ENCODE measurements around the gene CCDC136.

The CCDC136 gene

DNA sequence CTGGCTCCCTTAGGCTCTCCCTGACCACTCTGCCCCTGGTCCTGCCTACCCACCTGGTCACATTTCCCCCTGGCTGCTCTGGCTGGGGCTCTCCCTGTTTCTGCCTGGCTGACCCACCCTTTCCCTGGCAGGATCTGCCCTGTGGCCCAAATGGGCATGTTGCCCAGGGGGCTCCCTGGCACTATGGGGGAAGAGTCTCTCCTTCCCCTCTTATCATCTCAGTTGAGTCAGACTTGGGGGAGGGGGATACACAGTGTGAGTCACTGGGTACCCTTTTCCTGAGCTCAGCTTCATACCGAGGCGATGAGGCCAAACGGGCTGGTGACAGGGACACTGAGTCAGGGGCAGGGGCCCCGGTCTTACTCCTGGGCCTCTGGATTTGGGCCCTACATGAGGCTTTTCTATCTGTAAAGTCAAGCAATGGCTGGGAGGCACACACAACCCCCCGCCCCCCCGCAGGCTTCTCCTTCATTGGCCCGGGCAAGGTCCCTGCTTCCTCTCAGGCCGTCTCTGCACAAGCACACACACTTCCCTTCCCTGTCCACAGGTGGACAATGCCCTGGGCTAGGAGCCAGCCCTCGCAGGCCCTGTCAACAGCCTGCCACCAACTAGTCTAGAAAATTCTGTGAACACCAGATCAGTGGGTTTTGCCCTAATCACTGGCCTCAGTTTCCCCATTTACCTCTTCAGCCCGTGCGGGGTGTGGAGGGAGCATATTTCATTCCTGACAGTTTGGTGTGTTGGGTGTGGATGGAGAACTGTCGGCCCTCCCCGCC lies 37.8 kb downstream of the CCDC136 start:
- H3K4me3 ChIP-seq, result peak overlapping the region; percentile 92
- no peak for TF ChIP-seq EZH2 (IDR thresholded peaks at IDR 0.05)
- H3K36me3 ChIP-seq (ENCODE audit: insufficient read depth, low read length), result no peaks in the 10 kb centered on the region
- no peak overlapping the region for H3K27ac ChIP-seq
- H3K9me3 ChIP-seq (ENCODE audit: low read depth, low read length), result no peaks in the 10 kb centered on the region
- no peak for DNase-seq (ENCODE audit: low read depth, low spot score)
- peak overlapping the region; percentile 37 for H3K9ac ChIP-seq (ENCODE audit: insufficient read length)

DNA sequence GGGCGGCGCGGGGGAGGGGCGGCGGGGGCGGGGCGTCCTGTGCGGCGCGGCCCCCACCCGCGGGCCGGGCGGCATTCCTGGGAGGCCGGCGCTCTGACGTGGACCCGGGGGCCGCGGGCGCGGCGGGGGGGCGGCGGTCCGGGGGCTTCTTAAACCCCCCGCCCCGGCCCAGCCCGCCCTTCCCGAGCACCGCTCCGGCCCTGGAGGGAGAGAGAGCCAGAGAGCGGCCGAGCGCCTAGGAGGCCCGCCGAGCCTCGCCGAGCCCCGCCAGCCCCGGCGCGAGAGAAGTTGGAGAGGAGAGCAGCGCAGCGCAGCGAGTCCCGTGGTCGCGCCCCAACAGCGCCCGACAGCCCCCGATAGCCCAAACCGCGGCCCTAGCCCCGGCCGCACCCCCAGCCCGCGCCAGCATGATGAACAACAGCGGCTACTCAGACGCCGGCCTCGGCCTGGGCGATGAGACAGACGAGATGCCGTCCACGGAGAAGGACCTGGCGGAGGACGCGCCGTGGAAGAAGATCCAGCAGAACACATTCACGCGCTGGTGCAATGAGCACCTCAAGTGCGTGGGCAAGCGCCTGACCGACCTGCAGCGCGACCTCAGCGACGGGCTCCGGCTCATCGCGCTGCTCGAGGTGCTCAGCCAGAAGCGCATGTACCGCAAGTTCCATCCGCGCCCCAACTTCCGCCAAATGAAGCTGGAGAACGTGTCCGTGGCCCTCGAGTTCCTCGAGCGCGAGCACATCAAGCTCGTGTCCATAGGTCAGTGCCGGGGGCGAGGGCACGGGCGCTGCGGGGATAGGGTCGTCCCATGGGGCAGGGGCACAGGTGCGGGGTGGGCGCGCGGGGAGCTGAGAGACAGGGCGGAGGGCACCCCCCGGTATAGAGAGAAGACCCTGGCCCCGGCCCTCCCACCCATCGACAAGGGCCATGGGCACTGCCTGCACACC lies 38.7 kb downstream of the CCDC136 start, which contains the start of gene FLNC:
TSS of gene FLNC (plus strand) at position 176 of the 947 bp plus-strand sequence. CDS start at position 408, 232 bp downstream.
- H3K9ac ChIP-seq (ENCODE audit: insufficient read length), result peak within 1 kb of the TSS; percentile 79
- peak within 1 kb of the TSS; percentile 92 for H3K4me3 ChIP-seq
- no peaks in the 10 kb centered on the region for H3K9me3 ChIP-seq (ENCODE audit: low read depth, low read length)
- H3K36me3 ChIP-seq (ENCODE audit: insufficient read depth, low read length), result no peaks in the 10 kb centered on the region; the same call in 1 of the 2 replicates
- TF ChIP-seq EZH2 (IDR thresholded peaks at IDR 0.05) (no peak), FOXP2 (optimal IDR thresholded peaks at IDR 0.05; ENCODE audit: control extremely low read depth, extremely low read length, insufficient read depth) (no peak), POLR2AphosphoS5 (IDR thresholded peaks at IDR 0.05; ENCODE audit: borderline replicate concordance, low read depth, low read length) (no peak)
- DNase-seq (ENCODE audit: low read depth, low spot score), result no peak
- H3K27ac ChIP-seq, result no peak within 1 kb of the TSS

DNA sequence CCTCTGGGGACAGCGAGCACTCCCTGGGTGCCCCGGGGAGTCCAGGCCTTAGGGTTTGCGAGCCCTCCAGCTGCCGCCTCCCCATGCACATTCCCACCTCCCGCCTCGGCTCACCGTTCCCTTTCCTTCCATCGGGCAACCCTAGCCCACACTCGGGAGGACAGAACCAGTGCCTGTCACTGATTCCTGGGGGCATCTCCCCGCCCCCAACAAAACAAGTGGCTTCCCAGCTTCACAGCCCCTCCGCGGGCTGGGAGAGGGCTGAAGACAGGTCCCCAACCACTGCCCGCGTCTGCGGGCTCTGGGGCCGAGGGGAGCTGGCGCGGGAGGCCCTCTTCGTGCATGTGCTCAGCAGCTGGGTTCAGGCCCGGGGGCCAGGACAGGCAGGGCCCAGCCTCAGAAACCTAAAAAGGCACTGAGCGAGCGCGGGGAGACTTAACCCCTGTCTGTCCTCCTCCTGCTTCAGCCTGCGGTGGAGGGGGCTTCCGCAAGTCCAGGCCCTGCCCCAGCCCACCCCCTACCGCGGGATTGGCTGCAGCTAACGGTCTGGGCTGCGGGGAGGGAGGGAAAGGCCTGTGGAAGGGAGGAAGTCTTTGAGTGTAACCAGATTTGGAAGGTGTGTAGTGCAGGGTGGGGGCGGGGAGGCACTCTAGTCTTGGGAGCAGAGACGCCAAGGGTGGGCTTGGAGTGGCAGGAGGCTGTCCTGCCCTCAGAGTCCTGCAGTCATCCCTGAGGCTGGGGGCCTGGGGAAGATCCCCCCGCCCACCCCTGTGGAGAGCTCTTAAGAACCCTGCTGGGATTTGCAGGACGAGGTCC lies 39.6 kb downstream of the CCDC136 start:
- no peak for DNase-seq (ENCODE audit: low read depth, low spot score)
- no peaks in the 10 kb centered on the region for H3K9me3 ChIP-seq (ENCODE audit: low read depth, low read length)
- peak overlapping the region; percentile 92 for H3K4me3 ChIP-seq
- no peak for TF ChIP-seq POLR2AphosphoS5 (IDR thresholded peaks at IDR 0.05; ENCODE audit: borderline replicate concordance, low read depth, low read length)
- no peak for TF ChIP-seq EZH2 (IDR thresholded peaks at IDR 0.05)
- TF ChIP-seq FOXP2 (optimal IDR thresholded peaks at IDR 0.05; ENCODE audit: control extremely low read depth, extremely low read length, insufficient read depth), result no peak
- no peak overlapping the region for H3K27ac ChIP-seq
- peak overlapping the region; percentile 79 for H3K9ac ChIP-seq (ENCODE audit: insufficient read length)
- H3K36me3 ChIP-seq (ENCODE audit: insufficient read depth, low read length), result no peaks in the 10 kb centered on the region; the same call in 1 of the 2 replicates

DNA sequence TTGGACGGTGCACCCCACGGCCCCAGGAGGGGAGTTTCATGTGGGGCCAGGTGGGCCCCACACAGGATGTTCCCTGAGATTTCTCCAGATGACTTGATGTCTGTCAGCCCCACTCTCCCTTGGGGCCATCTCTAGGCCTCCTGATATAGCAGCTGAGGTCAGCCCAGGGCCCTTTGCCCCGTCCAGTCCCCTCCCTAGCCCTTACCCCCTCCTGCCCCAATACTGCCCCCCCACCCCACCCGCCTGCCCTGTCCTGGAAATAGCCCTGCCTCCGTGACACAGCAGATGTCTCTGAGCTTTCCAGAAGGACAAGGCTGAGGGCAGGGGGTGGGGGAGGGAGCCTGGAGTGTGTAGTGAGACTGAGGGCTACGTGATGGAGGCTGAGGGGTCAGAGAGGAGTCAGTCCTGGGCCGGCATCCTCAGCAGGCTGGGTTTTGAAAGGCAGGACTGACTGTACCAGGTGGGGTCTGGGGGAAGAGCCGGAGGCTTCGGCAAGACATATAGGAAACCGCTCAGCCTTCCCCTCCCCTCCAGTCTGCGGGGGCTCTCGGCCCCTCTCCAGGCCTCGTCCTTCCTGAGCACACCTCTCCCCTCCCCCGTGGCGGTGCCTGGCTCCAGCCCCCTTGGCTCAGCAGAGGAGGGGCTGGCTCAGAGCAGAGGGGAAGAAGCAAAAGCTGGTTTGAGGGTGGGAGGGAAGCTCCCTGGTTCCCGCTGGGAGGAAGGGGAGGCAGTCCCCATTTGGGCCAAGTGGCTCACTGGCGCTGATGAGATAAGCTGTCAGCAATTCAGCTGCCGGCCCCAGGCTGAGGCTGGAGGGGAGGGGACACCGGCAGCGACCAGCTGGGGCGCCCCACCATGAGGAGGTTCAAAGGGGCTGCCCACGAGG lies 40.5 kb downstream of the CCDC136 start:
- DNase-seq (ENCODE audit: low read depth, low spot score), result no peak
- Histone ChIP-seq H3K27ac (no peak overlapping the region), H3K4me3 (peak overlapping the region; percentile 92), H3K9ac (ENCODE audit: insufficient read length) (no peak overlapping the region), H3K9me3 (ENCODE audit: low read depth, low read length) (no peaks in the 10 kb centered on the region), H3K36me3 (ENCODE audit: insufficient read depth, low read length) (no peaks in the 10 kb centered on the region; the same call in 1 of the 2 replicates)
- TF ChIP-seq EZH2 (IDR thresholded peaks at IDR 0.05), result no peak
- no peak for TF ChIP-seq POLR2AphosphoS5 (IDR thresholded peaks at IDR 0.05; ENCODE audit: borderline replicate concordance, low read depth, low read length)
- TF ChIP-seq FOXP2 (optimal IDR thresholded peaks at IDR 0.05; ENCODE audit: control extremely low read depth, extremely low read length, insufficient read depth), result no peak

DNA sequence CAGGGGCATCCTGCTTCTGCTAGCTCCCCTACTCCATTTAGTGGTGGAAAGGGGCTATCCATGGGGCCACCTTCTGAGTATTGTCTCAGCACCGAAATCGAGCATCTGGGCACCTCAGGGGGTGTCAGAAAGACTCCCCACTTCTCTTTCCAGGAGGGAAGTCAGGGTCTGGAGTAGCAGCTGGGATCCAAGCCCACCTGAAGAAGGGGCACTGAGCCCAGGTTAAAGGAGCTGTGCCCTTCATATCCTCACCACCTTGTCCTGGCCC lies 41.0 kb downstream of the CCDC136 start:
- Histone ChIP-seq H3K9ac (ENCODE audit: insufficient read length) (no peak overlapping the region), H3K27ac (no peak overlapping the region), H3K36me3 (ENCODE audit: insufficient read depth, low read length) (peaks cover 5% of the 10 kb centered on the region; the same call in 1 of the 2 replicates), H3K4me3 (peak overlapping the region; percentile 92), H3K9me3 (ENCODE audit: low read depth, low read length) (no peaks in the 10 kb centered on the region)
- TF ChIP-seq POLR2AphosphoS5 (IDR thresholded peaks at IDR 0.05; ENCODE audit: borderline replicate concordance, low read depth, low read length) (no peak), FOXP2 (optimal IDR thresholded peaks at IDR 0.05; ENCODE audit: control extremely low read depth, extremely low read length, insufficient read depth) (no peak), EZH2 (IDR thresholded peaks at IDR 0.05) (no peak)
- DNase-seq (ENCODE audit: low read depth, low spot score), result no peak

DNA sequence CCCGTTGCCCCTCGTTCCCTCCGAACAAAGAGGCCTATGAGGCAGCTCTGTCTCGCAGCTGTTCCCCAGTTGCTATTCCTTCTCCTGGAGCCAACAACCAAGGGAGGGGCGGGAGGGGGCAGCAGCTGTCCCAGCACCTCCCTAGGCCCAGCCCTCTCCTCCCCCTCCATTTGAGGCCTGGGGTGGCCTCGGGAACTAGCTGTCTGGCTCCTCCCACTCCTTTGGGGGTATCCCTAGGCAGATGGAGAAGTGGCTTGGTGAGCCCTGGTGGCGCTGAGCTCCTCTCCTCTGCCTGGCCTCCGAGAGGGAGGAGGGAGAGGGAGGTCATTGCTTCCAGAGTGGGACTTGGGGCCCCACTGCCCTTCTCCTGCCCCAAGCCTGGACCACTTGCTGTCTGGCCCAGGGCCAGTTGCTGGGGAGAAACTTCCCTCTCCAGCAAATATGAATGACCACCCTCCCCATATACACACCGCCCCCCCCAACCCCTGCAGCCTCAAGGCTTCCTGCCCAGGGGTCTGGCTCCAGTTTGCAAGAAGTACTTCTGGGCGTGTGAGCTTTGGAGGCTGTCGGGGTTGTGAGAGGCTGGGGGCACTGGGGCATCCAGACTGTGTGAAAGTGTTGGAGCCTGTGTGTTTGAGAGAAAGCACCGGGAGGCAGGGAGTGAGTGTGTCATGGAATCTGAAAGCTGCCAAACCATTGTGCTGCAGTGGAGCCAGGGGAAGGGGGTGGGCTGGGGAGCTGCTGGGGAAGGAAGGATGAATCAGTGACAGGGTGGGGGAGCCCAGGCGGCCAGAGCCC lies 41.6 kb downstream of the CCDC136 start:
- DNase-seq (ENCODE audit: low read depth, low spot score), result no peak
- no peak overlapping the region for H3K9ac ChIP-seq (ENCODE audit: insufficient read length)
- peak overlapping the region; percentile 92 for H3K4me3 ChIP-seq
- no peak overlapping the region for H3K27ac ChIP-seq
- H3K36me3 ChIP-seq (ENCODE audit: insufficient read depth, low read length), result peaks cover 8% of the 10 kb centered on the region; the same call in 1 of the 2 replicates
- no peak for TF ChIP-seq POLR2AphosphoS5 (IDR thresholded peaks at IDR 0.05; ENCODE audit: borderline replicate concordance, low read depth, low read length)
- TF ChIP-seq FOXP2 (optimal IDR thresholded peaks at IDR 0.05; ENCODE audit: control extremely low read depth, extremely low read length, insufficient read depth), result no peak
- TF ChIP-seq EZH2 (IDR thresholded peaks at IDR 0.05), result no peak
- no peaks in the 10 kb centered on the region for H3K9me3 ChIP-seq (ENCODE audit: low read depth, low read length)

DNA sequence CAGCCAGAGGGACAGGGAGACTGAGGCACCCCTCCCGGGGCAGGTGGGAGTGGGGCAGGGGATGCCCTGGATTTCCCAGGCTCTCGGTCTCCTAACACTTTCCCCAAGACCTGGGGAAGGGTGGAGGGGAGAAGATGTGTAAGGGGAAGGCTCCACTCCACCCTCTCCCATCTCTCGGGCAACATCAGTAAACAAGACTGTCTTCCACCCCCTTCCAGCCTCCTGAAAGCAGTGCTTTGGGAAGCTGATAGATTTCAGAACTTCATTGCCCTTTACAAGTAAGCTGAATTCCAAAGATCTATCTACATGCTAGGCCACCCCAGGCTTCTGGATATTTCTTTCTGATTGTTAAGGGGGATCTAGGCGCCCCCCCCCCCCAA lies 42.2 kb downstream of the CCDC136 start:
- no peak for DNase-seq (ENCODE audit: low read depth, low spot score)
- H3K4me3 ChIP-seq, result no peak overlapping the region
- no peaks in the 10 kb centered on the region for H3K9me3 ChIP-seq (ENCODE audit: low read depth, low read length)
- H3K27ac ChIP-seq, result peak overlapping the region; percentile 13; the same call in 1 of the 2 replicates
- H3K9ac ChIP-seq (ENCODE audit: insufficient read length), result no peak overlapping the region
- TF ChIP-seq FOXP2 (optimal IDR thresholded peaks at IDR 0.05; ENCODE audit: control extremely low read depth, extremely low read length, insufficient read depth) (no peak), EZH2 (IDR thresholded peaks at IDR 0.05) (no peak), POLR2AphosphoS5 (IDR thresholded peaks at IDR 0.05; ENCODE audit: borderline replicate concordance, low read depth, low read length) (no peak)
- peaks cover 8% of the 10 kb centered on the region; the same call in 1 of the 2 replicates for H3K36me3 ChIP-seq (ENCODE audit: insufficient read depth, low read length)

All from SK-N-MC (cell line).